Left lobe of liver (tissue), 2 donors: ENCODE results near the gene MPP3. TPM values are rescaled to one million over a fixed set of nuclear protein-coding genes. Genes with fewer than 3 reads are reported as not detected.
"Not testable (repeated sequence)": the region's sequence is repeated elsewhere in the genome, so short reads cannot be mapped to it uniquely, and the experiment has no call there.

Source experiments
- ATAC-seq: fragments of 200-7000 bp; cut with Tn5 transposase; one replicate; pipeline ENCODE4 v1.9.1; 2020; ENCODE audit warnings: mild to moderate bottlenecking, moderate library complexity
- DNase-seq: peaks from one replicate; pipeline ENCODE4 v3.0.0-alpha.2; 2020; ENCODE audit warnings: low spot score
- total RNA-seq: library from RNA; stranded (reverse); gene quantifications from one replicate; pipeline ENCODE4 v1.2.1, GENCODE V29; 2021
- donor health status: DM: no; HTN: no; CAD: no; lungs with moderate emphysema.
- donor health status: DM: no; HTN: yes; CAD: no.

MPP3 gene
- total RNA-seq, 1 donor from 2014 or later = 2.0 TPM

- DNase-seq = peak; percentile 28
- ATAC-seq = no peak
Observed at GRCh38 chr17:43812396-43813265, 20.3 kb downstream of the MPP3 start.

GRCh38 chr17:43810823-43811222 is 22.1 kb downstream of the MPP3 start:
- ATAC-seq (no peak), DNase-seq (no peak)

- peak; percentile 22 for DNase-seq
- ATAC-seq = no peak
Observed at GRCh38 chr17:43810226-43810715, 22.7 kb downstream of the MPP3 start.

GRCh38 chr17:43809121-43809520 is 23.8 kb downstream of the MPP3 start:
- DNase-seq (no peak), ATAC-seq (no peak)

GRCh38 chr17:43808076-43808475 is 24.9 kb downstream of the MPP3 start:
- DNase-seq = no peak

GRCh38 chr17:43805117-43805516 is 27.8 kb downstream of the MPP3 start:
- ATAC-seq = no peak
- no peak for DNase-seq

More at GRCh38 chr17:43808076-43808475, 24.9 kb downstream of the MPP3 start:
- no peak for ATAC-seq

- ATAC-seq (no peak), DNase-seq (no peak)
Observed at GRCh38 chr17:43803758-43804157, 29.2 kb downstream of the MPP3 start.

- DNase-seq = no peak
Observed at GRCh38 chr17:43801844-43802243, 31.1 kb downstream of the MPP3 start.

GRCh38 chr17:43800736-43801135 is 32.2 kb downstream of the MPP3 start:
- ATAC-seq (no peak), DNase-seq (no peak)

More at GRCh38 chr17:43801844-43802243, 31.1 kb downstream of the MPP3 start:
- ATAC-seq = no peak

- DNase-seq (no peak), ATAC-seq (no peak)
Observed at GRCh38 chr17:43799047-43799446, 33.9 kb downstream of the MPP3 start.

- DNase-seq, ATAC-seq: not testable (repeated sequence)
Observed at GRCh38 chr17:43798024-43798423, 34.9 kb downstream of the MPP3 start.

GRCh38 chr17:43792668-43793067 is 40.3 kb downstream of the MPP3 start:
- not testable (repeated sequence) for ATAC-seq, DNase-seq

- DNase-seq (no peak), ATAC-seq (peak; percentile 89)
Observed at GRCh38 chr17:43791589-43791988, 41.4 kb downstream of the MPP3 start.

- ATAC-seq = peak; percentile 42
- DNase-seq = no peak
Observed at GRCh38 chr17:43790311-43790940, 42.5 kb downstream of the MPP3 start.

GRCh38 chr17:43789482-43789881 is 43.5 kb downstream of the MPP3 start:
- no peak for ATAC-seq
- DNase-seq = no peak

GRCh38 chr17:43788540-43788939 is 44.4 kb downstream of the MPP3 start:
- no peak for DNase-seq
- no peak for ATAC-seq

GRCh38 chr17:43787728-43788127 is 45.2 kb downstream of the MPP3 start:
- ATAC-seq (no peak), DNase-seq (no peak)

- ATAC-seq (no peak), DNase-seq (no peak)
Observed at GRCh38 chr17:43784628-43785101, 48.3 kb downstream of the MPP3 start.

- ATAC-seq (no peak), DNase-seq (no peak)
Observed at GRCh38 chr17:43784068-43784467, 48.9 kb downstream of the MPP3 start.

GRCh38 chr17:43782913-43783680 is 49.8 kb downstream of the MPP3 start:
- no peak for DNase-seq

GRCh38 chr17:43780135-43780534 is 52.8 kb downstream of the MPP3 start, which contains the start of gene CFAP97D1:
CFAP97D1 (plus strand) TSS chr17:43780435; CDS start chr17:43780463, 28 bp downstream.
- ATAC-seq (no peak), DNase-seq (no peak)

More at GRCh38 chr17:43782913-43783680, 49.8 kb downstream of the MPP3 start:
- no peak for ATAC-seq
